ENCODE results near the gene DDX17.
"Not testable (repeated sequence)": the region's sequence is repeated elsewhere in the genome, so short reads cannot be mapped to it uniquely, and the experiment has no call there.

The DDX17 gene

GRCh38 chr22:38491707-38492348 is 14.3 kb downstream of the DDX17 start:
- no peak for DNase-seq (ENCODE audit: low spot score)

GRCh38 chr22:38490915-38491314 is 15.2 kb downstream of the DDX17 start:
- DNase-seq (ENCODE audit: low spot score) = no peak

- no peak for DNase-seq (ENCODE audit: low spot score)
Measured at GRCh38 chr22:38490475-38490874, 15.6 kb downstream of the DDX17 start.

GRCh38 chr22:38489561-38490145 is 16.5 kb downstream of the DDX17 start:
- no peak for DNase-seq (ENCODE audit: low spot score)

GRCh38 chr22:38489142-38489541 is 17.0 kb downstream of the DDX17 start:
- DNase-seq (ENCODE audit: low spot score) = no peak

- DNase-seq (ENCODE audit: low spot score) = no peak
Measured at GRCh38 chr22:38487946-38488345, 18.2 kb downstream of the DDX17 start.

GRCh38 chr22:38485783-38486182 is 20.3 kb downstream of the DDX17 start:
- no peak for DNase-seq (ENCODE audit: low spot score)

- no peak for DNase-seq (ENCODE audit: low spot score)
Measured at GRCh38 chr22:38484244-38484643, 21.9 kb downstream of the DDX17 start.

- DNase-seq (ENCODE audit: low spot score) = no peak
Measured at GRCh38 chr22:38482662-38483308, 23.3 kb downstream of the DDX17 start.

GRCh38 chr22:38481871-38482332 is 24.2 kb downstream of the DDX17 start:
- no peak for DNase-seq (ENCODE audit: low spot score)

GRCh38 chr22:38481162-38481870 is 24.8 kb downstream of the DDX17 start:
- DNase-seq (ENCODE audit: low spot score) = no peak

GRCh38 chr22:38479096-38479837 is 26.8 kb downstream of the DDX17 start:
- DNase-seq (ENCODE audit: low spot score) = no peak

GRCh38 chr22:38477585-38477984 is 28.5 kb downstream of the DDX17 start:
- no peak for DNase-seq (ENCODE audit: low spot score)

GRCh38 chr22:38474003-38474607 is 32.0 kb downstream of the DDX17 start:
- no peak for DNase-seq (ENCODE audit: low spot score)

GRCh38 chr22:38471237-38471636 is 34.9 kb downstream of the DDX17 start:
- DNase-seq (ENCODE audit: low spot score) = no peak

GRCh38 chr22:38470179-38470578 is 35.9 kb downstream of the DDX17 start:
- DNase-seq (ENCODE audit: low spot score) = not testable (repeated sequence)

GRCh38 chr22:38469306-38469781 is 36.8 kb downstream of the DDX17 start:
- DNase-seq (ENCODE audit: low spot score) = no peak

- DNase-seq (ENCODE audit: low spot score) = peak; percentile 52
Measured at GRCh38 chr22:38468443-38469305, 37.4 kb downstream of the DDX17 start.

- DNase-seq (ENCODE audit: low spot score) = peak; percentile 63
Measured at GRCh38 chr22:38467904-38468442, 38.1 kb downstream of the DDX17 start, which contains the start of gene KDELR3. KDELR3 (plus strand) TSS chr22:38468096; CDS start chr22:38468234, 138 bp downstream.

GRCh38 chr22:38467438-38467903 is 38.6 kb downstream of the DDX17 start:
- peak; percentile 52 for DNase-seq (ENCODE audit: low spot score)

All from ecto neural progenitor cell (in vitro differentiated cells).